A673 (cell line): ENCODE results near the gene ISLR.

Source experiments
- CTCF ChIP-seq: fragments of 300-800, 200-600 bp; sonication (generic); conservative IDR thresholded peaks from 2 replicates; pipeline ENCODE4 v1.5.1; 2017; ENCODE audit warnings: low read depth, mild to moderate bottlenecking, antibody characterized with exemption, low read length, moderate library complexity, mixed read lengths
- EZH2 ChIP-seq: fragments of 200-600 bp; sonication (generic); IDR thresholded peaks from 2 replicates; pipeline ENCODE4 v1.6.1; 2017; ENCODE audit warnings: borderline replicate concordance, low read depth, mild to moderate bottlenecking, mixed read lengths, antibody characterized with exemption, low read length; ENCODE audit not compliant: poor library complexity, severe bottlenecking

DNA sequence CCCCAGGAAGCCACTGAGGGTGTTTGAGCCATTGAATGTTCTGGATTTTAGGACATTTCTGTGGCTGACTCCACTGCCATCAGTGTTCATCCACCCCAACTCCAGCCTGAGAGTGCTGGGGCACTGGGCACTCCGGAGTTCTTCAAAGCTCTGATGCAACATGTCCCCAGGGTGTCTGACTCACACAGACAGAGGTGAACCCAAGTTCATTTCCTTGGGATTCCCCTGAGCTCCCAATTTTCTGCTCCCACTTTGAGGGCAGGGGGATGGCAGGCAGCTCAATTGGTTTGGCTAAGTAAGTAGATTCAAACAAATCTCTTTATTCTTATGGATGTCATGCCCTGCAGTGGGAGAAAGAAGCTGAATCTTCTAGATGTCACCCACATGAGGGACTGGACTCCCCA, 26.9 kb downstream of the ISLR start:
- TF ChIP-seq CTCF (no peak), EZH2 (no peak)
